ENCODE results near the gene SERINC4.
A peak's percentile ranks its signal among the peaks of the same experiment; 100 is the strongest.
"Not testable (repeated sequence)": the region's sequence is repeated elsewhere in the genome, so short reads cannot be mapped to it uniquely, and the experiment has no call there.

SERINC4 gene

DNA sequence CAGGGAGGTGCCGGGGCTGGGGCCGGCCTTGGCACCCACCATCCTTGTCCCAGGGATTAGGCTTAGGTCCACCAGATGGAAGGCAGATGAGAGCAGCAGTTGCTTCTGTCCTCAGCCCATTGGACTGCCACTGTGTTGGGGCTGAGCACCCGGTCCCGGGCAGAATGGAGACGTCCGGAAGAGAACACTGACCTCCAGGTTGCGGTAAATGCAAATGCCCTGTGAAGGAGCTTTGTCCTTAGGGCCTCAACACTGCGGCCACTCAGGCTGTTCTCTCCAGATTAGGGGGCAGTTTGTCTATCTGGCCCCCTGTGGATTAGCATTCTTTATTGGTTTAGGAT is at the start of gene SERINC4:
Gene SERINC4 (minus strand): TSS at position 276 of the 341 bp plus-strand sequence. CDS start 234 bp downstream, at position 42.
- DNase-seq (ENCODE audit: low read depth in 2 of 2), result no peak

DNA sequence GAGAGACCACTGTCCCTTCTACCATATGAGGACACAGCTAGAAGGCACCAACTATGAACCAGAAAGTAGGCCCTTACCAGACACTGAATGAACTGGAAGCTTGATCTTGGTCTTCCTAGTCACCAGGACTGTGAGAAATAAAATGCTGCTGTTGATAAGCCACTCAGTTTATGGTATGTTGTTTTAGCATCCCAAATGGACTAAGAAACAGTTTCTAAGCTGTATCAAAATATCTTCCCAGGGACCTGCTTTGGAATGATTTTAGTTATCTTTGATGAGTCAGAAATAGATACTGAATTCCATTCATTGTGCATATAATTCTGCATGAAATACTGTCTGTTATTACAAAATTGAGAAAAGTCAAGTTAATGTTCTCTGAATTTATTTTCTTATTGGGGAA is 45.4 kb upstream of the SERINC4 start:
- DNase-seq (ENCODE audit: low read depth in 2 of 2), result no peak

DNA sequence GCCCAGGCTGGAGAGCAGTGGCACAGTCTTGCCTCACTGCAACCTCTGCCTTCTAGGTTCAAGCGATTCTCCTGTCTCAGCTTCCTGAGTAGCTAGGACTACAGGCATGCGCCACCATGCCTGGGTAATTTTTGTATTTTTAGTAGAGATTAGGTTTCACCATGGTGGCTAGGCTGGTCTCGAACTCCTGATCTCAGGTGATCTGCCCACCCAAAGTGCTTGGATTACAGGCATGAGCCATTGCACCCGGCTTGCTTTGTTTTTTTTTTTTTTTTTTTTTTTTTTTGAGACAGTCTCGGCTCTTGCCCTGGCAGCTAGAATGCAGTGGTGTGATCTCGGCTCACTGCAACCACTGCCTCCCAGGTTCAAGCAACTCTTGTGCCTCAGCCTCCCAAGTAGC is 32.5 kb upstream of the SERINC4 start:
- not testable (repeated sequence) for DNase-seq (ENCODE audit: low read depth in 2 of 2)

DNA sequence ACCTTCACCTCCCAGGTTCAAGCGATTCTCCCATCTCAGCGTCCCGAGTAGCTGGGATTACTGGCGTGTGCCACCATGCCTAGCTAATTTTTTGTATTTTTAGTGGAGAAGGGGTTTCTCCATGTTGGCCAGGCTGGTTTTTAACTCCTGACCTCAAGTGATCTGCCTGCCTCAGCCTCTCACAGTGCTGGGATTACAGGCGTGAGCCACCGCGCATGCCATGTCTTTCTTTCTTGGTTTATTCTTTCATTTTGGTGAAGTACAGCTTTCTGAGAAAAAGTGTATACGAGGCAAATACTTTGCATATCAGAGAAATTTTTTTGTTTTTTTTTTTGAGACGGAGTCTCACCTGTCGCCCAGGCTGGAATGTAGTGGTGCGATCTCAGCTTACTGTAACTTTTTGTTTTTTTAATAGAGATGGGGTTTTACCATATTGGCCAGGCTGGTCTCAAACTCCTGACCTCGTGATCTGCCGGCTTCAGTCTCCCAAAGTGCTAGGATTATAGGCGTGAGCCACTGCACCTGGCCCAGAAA is 31.6 kb upstream of the SERINC4 start:
- DNase-seq (ENCODE audit: low read depth in 2 of 2), result not testable (repeated sequence)

DNA sequence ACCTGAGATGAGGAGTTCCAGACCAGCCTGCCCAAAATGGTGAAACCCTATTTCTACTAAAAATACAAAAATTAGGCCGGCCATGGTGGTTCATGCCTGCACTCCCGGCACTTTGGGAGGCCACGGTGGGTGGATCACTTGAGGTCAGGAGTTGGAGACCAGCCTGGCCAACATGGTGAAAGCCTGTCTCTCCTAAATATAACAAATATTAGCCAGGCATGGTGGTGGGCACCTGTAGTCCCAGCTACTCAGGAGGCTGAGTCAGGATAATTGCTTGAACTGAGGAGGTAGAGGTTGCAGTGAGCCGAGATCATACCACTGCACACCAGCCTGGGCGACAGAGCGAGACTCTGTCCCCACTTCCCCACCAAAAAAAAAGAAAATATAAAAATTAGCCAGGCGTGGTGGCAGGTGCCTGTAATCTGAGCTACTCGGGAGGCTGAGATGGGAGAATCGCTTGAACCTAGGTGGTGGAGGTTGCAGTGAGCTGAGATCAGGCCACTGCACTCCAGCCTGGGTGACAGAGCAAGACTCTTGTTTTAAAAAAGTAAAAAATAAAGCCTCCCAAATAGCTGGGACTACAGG is 30.8 kb upstream of the SERINC4 start:
- not testable (repeated sequence) for DNase-seq (ENCODE audit: low read depth in 2 of 2)

DNA sequence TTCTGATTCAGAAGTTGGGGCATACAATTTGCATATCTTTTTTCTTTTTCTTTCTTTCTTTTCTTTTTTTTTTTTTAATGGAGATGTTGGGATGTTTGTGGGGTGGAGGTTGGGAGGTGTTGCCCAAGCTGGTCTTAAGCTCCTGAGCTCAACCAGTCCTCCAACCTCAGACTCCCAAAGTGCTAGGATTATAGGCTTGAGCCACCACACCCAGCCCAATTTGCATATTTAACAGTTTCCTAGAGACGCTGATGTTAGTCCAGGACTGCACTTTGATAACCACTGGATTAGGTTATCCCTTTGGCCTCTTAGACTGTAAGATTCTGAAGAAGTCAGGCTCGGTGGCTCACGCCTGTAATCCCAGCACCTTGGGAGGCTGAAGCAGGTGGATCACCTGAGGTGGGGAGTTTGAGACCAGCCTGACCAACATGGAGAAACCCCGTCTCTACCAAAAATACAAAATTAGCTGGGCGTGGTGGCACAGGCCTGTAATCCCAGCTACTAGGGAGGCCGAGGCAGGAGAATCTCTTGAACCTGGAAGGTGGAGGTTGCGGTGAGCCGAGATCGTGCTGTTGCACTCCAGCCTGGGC is 30.0 kb upstream of the SERINC4 start:
- not testable (repeated sequence) for DNase-seq (ENCODE audit: low read depth in 2 of 2)

DNA sequence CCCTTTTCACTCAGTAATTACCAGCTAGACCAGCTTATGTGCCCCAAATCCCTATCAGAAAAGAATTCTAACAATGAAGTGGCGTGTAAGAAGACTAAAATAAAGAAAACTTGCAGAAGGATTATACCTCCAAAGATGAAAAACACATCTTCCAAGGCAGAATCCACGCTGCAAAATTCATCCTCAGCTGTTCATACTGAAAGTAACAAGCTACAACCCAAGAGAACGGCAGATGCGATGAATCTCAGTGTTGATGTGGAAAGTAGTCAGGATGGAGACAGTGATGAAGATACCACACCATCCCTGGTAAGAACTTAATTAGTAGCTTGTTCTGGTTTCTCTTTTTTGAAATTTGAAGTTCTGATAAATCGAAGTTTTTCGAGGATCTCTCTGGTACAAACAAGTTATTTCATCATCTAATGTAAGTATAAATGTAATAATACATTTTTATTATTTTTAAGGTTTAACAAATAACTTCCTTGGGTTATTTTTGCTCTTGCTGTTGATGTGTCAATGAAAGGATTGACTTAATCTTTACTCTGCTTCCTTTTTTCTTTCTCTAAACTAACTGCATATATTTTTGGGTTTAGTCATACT is 28.1 kb upstream of the SERINC4 start:
- no peak for DNase-seq (ENCODE audit: low read depth in 2 of 2)

DNA sequence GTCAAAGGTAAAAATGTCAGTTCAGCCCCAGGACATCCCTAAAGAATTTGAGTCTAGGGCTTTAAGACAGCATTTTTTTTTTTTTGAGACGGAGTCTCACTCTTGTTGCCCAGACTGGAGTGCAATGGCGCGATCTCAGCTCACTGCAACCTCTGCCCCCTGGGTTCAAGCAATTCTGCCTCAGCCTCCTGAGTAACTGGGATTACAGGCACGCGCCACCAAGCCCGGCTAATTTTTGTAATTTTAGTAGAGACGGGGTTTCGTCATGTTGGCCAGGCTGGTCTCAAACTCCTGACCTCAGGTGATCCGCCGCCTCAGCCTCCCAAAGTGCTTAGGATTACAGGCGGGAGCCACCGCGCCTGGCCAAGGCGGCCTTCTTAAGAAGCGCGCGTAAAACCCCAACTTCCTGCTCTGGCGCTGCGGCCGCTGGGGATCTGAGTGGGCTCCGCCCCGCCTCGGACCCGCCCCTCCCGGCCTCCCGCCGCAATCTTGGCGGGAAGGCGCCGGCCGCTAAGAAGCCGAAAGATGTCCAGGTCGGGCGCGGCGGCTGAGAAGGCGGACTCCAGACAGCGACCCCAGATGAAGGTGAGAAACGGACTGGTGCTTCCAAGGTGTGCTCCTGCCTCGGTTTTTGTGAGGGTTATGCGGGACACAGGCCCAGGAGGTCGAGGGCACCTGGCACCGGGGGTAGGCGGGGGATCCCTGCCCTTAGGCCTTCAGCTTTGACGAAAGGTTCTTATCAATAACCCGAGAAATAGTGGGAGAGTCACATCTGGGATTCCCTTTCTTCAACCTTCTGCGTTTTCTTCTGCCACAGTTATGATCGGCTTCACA is 26.7 kb upstream of the SERINC4 start, which contains the start of gene WDR76:
Gene WDR76 (plus strand): TSS at position 495 of the 834 bp plus-strand sequence. CDS start 31 bp downstream, at position 526.
- peak; percentile 39 to 47 for DNase-seq (ENCODE audit: low read depth in 2 of 2)

DNA sequence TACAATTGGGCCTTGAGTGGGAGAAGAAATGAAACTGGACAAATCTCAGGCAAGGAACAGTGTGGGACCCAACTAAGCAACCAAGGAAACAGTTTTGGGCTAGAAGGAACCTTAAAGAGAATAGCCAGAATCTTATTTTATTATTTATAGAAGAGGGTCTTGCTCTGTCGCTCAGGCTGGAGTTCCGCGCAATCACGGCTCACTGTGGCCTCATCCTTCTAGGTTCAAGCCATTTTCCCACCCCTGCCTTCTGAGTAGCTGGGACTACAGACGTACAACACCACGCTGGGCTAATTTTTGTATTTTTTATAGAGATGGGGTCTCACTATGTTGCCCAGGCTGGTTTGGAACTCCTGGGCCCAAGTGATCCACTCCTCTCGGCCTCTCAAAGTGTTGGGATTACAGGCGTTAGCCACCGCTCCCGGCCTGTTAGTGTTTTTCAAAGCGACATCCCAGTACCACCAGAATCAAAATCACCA is 26.0 kb upstream of the SERINC4 start:
- no peak for DNase-seq (ENCODE audit: low read depth in 2 of 2)

DNA sequence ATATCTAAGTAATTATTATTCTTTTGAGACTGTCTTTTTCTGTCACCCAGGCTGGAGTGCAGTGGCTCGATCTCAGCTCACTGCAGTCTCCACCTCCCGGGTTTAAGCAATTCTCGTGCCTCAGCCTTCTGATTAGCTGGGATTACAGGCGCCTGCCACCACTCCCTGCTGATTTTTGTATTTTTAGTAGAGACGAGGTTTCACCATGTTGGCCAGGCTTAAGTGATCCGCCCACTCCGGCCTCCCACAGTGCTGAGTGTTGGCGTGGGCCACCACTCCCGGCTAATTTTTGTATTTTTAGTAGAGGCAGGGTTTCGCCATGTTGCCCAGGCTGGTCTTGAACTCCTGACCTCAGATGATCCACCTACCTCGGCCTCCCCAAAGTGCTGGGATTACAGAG is 25.3 kb upstream of the SERINC4 start:
- DNase-seq (ENCODE audit: low read depth in 2 of 2), result not testable (repeated sequence)

DNA sequence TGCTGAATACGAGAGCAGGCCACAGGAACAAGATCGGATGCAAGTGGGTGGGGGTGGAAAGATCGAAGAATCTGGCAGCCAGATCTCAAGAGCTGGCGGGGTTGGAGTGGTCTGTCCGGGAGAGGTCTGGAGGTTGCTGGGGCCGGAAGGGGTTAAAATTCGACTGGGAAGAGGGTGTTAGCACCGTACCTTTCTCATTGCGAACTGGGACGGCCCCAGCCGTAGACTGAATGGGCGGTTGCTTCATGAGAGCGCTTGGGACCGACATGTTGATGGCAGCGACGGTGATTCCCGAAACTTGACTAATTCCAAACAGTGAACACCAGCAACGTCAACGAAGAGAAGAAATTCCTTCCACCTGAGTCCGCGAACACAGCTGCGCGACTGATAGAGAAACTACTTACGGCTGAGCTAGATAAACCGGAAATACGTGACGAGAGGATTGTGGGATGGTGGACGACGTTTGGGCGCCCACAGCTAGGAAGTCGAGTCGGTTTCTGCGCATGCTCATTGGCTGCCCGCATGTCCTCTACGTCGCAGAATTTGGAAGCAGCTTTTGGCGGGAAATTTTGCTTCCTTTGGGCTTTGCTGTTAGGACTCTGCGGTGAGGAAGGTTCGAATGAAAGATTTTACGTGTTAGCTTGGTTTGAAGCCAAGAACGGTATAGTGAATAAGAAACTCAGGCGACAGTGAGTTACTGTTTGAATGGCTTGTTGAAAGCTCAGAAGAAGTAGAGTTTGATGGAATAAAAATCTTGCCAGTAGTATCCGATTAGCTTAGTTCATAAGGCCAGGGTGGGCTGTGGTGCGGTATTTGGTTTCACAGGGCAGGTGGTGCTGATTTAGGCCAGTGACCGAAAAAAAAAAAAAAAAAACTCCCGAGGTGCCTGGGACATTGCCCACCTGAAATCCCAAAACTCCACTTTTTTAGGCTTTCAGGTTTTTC is 24.6 kb upstream of the SERINC4 start, which contains the start of gene MFAP1:
Gene MFAP1 (minus strand): TSS at position 389 of the 945 bp plus-strand sequence. CDS start 121 bp downstream, at position 268.
- DNase-seq (ENCODE audit: low read depth in 2 of 2), result peak; percentile 78 to 91

DNA sequence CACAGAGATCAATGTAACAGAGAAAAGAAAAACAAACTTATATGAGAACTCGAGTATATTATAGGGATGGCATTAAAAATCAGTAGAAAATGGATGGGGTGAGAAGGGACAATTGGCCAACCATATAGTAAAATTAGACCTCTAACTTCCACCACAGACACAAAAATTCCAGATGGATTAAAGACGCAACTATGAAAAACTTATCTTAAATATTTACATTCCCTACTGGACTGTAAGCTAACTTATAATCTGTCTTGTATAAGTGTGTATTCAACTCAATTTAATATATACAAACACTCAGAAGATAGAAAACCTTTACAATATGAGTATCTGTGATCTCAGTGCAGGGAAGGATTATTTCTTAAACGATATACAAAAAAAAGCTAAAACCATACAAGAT is 21.5 kb upstream of the SERINC4 start:
- DNase-seq (ENCODE audit: low read depth in 2 of 2), result no peak

DNA sequence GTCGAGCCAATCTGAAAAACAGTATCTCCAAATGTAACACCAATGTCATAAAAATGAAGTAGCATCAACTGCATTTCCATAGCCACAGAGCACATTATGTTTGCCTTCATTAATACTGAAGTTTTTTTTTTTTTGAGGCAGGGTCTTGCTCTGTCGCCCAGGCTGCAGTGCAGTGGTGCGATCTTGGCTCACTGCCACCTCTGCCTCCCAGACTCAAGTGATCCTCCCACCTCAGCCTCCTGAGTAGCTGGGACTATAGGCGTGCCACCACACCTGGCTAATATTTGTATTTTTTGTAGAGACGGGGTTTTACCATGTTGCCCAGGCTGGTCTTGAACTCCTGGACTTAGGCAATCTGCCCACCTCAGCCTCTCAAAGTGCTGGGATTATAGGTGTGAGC is 15.0 kb upstream of the SERINC4 start:
- DNase-seq (ENCODE audit: low read depth in 2 of 2), result not testable (repeated sequence)

DNA sequence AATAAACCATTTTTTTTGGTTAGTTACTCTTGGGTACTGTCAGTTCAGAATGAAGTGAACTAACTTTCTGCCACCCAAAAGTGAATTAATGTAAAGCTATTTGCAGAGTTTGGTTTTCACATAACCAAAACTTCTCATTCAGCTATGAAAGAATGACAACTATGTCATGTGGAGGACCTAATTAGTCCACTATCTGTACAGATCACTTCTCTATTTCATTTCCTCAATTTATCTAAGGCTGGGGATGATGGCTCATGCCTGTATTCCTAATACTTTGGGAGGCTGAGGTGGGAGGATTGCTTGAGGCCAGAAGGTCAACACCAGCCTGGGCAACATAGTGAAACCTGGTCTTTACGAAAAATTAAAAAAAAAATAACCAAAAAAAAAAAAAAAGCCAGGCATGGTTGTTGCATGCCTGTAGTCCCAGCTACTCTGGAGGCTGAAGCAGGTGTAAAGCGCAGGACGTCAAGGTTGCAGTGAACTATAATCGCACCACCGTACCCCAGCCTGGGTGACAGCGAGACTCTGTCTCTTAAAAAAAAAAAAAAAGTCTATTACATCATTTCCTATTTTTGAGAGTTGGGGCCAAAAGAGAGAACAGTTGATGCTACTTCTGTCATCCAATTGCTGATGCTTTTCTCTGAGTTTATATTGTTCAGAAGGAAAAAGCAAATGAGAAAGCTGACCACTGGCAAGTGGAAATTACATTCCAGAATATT is 9.1 kb upstream of the SERINC4 start:
- no peak for DNase-seq (ENCODE audit: low read depth in 2 of 2)

DNA sequence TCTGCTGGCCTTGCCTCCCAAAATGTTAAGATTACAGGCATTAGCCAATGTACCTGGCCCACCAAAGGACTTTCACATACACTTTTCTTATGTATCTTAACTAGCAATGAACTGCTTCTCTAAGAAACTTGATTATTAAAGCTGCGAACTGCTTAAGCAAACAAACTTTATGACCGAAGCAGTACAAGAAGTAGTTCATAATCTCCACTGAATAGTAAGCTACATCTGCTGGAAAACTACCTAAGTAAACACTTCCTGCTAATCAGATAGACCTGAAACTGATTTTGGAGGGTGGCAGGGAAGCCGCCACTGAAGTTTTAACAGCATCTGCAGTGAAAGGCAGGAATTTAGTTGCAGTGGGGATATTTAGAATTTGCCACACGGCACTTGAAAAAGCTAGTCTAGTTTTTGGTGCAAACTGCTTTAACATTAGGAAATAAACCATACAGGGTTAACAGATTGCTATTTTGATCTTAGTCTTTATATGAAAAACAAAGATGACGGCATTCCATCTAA is 8.5 kb upstream of the SERINC4 start:
- no peak for DNase-seq (ENCODE audit: low read depth in 2 of 2)

DNA sequence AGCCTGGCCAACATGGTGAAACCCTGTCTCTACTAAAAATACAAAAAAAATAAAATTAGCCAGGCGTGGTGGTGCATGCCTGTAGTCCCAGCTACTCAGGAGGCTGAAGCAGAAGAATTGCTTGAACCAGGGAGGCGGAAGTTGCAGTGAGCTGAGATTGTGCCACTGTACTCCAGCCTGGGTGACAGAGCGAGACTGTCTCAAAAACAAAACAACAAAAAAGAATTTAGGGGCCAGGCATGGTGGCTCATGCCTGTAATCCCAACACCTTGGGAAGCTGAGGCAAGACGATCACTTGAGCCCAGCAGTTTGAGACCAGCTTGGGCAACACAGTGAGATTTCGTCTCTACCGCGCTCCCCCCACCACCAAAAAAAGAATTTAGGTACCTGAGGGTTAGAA is 2.7 kb upstream of the SERINC4 start:
- not testable (repeated sequence) for DNase-seq (ENCODE audit: low read depth in 2 of 2)

DNA sequence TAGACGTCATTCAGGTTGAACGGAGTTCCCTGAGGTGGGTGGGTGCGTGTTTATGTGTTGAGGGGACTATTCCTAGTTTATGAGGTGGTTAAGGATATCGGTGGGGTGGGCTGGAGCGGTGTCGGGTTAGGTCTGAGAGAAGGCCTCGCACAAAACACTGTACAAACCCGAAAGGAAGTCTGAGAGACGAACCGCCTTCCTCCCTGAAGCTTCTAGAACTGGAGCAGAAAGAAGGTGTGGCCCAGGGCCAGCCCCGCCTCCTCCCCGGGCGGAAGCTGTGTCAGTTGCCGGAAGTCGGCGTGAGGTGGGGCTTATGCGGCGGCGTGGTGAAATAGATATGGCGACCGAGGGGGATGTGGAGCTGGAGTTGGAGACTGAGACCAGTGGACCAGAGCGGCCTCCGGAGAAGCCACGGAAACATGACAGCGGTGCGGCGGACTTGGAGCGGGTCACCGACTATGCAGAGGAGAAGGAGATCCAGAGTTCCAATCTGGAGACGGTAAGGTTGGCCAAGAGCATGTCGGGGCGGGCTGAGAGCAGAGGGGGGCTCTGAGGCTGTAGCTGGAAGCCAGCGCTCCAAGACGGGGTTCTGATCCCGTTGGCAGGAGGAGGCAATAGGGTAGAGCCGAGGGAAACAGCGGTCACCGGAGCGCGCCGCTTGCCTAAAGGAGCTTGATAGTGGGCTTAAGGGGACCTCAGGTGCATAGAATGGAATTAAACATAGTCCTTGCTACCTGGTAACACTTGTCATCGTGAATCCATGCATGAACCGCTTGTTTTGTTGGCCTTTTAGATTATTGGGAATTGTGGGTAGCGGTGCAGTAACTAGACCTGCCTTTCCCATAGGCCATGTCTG is 494 bp upstream of the SERINC4 start, which contains the start of gene HYPK:
Gene HYPK (plus strand): TSS at position 314 of the 856 bp plus-strand sequence. CDS start 24 bp downstream, at position 338.
- DNase-seq (ENCODE audit: low read depth in 2 of 2), result peak; percentile 84 to 85

DNA sequence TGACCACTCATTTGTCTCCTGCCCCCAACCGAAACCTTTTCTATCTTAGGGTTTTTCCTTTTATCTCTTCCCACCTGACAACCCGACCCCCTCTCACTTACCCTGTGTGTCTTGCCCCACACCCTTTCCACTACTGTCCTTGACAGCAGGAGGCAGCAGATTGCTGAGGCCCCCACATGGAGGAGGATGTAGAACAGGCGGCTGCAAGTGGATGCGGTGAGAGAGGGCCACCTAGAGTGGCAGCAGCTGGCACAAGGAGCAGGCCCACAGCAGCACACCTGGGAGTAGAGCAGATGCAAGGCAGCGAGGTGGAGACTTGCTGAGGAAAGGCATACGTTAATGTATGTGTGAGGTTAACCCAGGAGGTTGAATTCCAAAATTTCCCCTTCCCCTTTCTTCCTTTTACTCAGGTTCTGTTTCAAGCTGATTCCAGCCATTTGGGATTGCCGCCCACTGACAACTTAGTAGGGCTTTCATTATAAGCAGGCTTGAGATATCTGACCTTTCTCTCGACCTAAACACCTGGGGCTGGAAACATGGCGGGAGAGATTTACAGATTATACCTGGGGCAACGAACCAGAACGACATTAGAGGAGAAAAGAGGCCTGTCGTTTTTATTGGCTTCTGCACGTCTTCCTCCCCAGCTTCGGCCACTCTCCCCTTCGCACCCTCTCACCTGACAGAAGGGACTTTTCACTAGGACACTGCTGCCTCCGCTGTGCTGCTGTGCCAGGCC is 643 bp downstream of the SERINC4 start:
- DNase-seq (ENCODE audit: low read depth in 2 of 2), result no peak

All from activated CD8-positive, alpha-beta memory T cell treated with anti-CD3 and anti-CD28 coated beads for 4 hours (primary cell).